Left renal pelvis (tissue), 4 donors: ENCODE data around the gene MEIOSIN. TPM values are rescaled to one million over a fixed set of nuclear protein-coding genes. Genes with fewer than 3 reads are reported as not detected.
A peak's percentile ranks its signal among the peaks of the same experiment; 100 is the strongest.

ENCODE experiments used
- DNase-seq, 4 donors: peaks; one replicate each; pipeline ENCODE4 v3.0.0-alpha.2; 2013; ENCODE audit warnings: low read depth in 4 of 4, low spot score in 3 of 4
- polyA plus RNA-seq, 4 donors: library from polyadenylated mRNA; unstranded; fragments of 120-200 nt; gene quantifications; one replicate each; pipeline ENCODE4 v1.2.1, GENCODE V29; 2013; ENCODE audit not compliant: insufficient read length in 4 of 4

Gene MEIOSIN
- polyA plus RNA-seq, 4 donors: not detected

DNA sequence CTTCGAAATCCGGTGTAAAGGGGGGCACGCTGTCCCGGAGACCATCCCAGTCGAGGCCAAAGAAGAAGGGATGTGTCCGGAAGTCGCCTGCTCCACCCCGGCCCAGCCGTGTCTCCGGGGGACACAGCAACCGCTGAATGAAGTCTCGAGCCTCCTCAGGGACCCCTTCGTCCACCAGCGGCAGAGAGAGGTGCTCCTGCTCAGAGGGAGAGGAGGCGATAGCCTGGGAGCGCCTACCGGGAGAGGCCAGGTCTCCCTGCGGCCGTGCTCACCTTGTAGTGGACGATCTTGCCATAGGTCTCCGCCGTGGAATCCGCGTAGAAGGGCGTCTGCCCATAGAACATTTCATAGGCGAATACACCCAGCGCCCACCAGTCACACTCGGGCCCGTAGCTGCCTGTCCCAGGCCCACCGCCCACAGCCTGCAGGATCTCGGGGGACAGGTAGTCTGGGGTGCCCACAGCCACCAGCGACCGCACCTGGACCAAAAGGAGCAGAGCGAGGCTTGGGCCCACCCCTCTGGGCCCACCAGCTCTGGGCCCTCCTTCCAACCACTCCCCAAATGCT lies 44.2 kb downstream of the MEIOSIN start:
- no peak for DNase-seq

DNA sequence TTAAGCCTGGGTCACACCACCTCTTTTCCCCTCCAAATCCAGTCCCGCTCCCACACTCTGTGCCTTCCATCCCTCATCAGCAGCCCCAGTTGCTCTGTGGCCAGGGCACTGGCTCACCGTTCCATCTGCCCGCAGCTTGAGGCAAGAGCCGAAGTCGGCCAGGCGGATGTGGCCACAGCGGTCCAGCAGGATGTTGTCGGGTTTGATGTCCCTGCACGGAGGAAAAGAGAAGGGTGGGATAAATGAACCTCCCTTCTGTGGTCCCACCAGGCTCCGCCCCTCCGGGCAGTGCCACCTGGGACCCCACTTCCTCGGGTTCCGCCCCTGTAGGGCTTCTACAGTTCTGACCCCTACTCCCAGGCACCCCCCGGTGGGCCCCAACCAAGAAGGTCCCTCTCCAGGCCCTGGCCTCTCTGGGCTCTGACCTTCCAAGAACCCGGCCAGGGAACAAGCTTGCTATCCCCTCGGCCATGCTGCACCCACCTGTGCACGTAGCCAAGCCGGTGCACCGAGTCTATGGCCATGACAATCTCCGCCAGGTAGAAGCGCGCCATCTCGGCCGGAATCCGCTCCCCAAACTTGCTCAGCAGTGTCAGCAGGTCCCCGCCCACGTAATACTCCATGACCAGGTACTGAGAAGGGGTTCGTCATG lies 44.9 kb downstream of the MEIOSIN start:
- DNase-seq: no peak

DNA sequence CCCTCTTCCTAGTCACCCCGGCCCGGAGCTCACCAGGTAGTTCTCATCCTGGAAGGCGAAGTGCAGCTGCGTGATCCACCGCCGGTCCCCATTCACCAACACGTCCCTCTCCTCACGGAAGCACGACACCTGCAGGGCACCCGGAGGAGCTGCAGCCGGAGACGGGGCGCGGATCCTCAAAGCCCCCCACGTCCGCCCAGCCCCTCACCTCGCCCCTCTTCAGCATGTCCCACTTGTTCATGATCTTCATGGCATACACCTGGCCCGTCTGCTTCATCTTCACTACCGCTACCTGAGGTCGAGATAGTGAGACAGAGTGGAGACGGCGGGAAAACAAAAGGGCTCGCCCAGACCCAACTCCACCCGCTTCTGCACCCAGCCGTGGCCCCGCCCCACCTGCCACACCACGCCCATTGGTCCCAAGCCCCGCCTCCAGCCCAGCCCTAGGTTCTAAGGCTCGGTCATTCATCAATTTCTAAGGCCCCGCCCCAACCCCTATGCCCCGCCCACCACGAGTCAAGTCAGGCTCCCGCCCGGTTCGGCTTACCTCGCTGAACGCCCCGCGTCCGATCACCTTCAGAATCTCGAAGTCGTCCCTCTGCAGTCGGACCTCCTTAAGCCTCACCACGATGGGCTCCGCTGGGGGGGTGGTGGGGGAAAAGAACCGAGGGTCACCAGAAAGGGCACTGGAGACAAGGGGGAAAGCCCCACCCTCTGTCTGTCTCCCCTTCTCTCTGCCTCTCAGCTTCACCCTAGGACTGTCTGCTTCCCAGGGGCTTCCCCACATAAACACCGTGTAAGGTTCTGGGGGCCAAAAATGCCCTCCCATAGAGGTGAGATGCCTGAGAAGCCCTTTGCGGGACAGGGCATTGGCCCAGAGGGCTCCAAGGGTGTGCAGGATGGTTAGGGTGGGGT lies 46.2 kb downstream of the MEIOSIN start:
- peak in 1 of 4 donors; percentile 58 for DNase-seq

DNA sequence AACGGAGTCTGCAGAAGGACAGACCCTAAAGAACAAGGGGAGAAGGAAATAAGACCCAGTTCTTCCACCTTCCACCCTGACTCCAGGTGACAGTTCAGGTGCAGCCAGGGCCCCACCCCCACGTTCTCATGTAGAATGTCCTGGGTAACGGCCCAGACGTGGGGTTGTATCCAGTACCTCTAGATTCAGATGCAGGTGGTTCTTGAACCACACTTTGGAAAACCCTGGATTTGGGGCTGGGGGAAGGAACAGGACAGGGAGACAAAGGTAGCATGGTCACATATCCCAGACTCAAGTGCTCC lies 46.9 kb downstream of the MEIOSIN start:
- DNase-seq: no peak

DNA sequence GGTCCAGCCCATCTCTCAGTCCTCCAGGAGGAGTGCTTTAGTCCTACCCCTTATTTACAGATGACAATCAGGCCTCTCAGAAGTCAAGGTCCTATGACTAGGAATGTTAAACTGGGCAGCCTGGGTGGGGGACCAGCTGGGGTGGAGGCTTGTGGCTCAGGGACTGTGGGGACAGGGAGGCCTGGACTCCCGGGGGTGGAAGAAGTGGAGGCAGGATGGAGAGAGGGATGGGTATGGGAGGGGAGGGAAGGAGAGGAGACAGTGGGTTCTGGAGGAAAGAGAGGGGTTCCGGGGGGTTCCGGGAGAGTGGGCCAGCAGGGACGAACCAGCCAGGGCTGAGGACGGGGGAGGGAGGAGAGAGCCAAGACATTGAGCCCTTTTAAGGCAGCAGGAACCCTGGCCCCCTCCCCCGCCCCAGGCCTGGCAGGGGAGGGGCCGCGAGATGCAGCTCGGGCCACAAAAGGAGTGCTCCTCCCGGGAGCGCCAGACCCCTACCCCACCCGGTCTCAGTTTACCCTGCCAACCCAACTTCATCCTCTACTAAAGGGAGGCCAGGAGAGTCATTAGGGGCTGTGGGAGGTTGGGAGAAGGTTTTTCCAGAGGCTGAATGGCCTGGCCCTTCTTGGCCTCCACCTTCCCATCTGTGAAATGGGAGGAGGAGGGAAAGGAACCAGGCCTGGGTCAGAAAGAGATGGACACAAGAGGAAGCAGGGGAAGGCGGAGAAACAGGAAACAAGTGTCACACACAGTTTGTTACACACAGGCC lies 47.4 kb downstream of the MEIOSIN start:
- DNase-seq: no peak

DNA sequence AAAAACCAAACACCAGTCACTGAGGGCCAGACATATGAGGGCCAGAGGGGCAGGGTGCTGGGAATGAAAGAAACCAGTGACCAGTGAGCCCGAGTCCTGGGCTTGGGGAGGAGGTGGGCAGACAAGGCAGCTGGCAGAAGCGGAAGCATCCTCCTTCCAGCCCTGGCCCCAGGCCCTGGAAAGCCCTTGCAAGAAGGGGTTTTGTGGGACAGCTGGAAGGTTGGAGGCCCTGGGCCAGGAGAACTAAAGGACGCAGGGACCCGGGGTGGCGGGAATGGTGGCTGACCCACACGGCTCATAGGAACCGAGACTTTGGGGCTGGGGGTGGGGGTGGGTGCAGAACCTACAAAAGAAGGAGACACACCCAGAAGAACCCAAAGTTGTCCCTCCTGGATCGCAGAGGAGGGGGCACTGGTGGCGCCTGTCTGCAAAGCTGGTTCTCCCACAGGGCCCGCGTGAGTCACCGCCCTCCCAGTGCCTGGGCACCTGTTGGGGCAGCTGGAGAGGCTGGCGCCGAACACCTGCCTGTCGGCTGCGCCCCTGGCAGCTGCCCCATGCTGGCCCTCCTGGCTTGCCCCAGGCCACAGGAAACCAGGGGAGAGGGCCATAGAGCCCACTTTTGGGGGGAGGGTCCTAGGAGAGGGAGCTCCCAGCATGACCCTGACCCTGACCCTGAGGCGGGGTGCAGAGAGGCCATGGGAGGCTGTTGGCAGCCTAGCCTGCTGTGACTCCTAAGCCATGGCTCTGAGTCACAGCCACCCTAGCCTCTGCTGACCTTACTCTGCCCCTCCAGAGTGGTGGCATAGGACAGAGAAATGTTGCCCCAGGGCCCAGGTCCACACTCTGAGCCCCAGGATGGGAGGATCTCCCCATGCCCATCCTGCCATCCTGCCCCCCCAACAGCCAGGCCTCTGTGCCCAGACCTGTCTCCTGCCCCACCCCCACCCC lies 48.2 kb downstream of the MEIOSIN start:
- no peak for DNase-seq

DNA sequence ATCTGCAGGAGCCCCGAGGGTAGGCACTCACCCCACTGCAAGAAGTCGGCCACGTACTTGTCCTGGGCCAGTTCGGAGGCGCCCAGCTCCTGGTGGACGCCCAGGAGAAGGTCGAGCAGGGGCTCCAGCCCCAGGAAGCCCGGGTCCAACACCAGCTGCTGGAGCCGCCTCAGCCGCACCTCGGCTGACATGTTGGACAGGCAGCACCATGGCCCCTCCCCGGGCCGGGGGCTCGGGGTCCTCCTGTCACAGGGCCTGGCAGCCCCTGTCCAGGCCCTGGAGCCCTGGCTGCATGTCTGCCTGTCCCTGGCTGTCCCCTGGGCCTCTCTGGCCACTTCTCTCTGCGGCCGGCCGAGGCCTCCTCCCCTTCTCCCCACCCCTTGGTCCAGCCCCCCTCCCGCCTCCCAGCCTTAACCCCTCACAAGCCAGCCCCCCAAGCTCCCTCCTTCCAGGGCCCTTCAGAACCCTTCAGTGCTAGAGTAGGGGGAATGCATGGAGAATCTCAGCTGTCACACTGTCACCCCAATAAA lies 49.0 kb downstream of the MEIOSIN start, which contains the start of gene DMPK:
TSS of gene DMPK (minus strand) at position 329 of the 530 bp plus-strand sequence. CDS start at position 191, 138 bp downstream.
- no peak for DNase-seq

DNA sequence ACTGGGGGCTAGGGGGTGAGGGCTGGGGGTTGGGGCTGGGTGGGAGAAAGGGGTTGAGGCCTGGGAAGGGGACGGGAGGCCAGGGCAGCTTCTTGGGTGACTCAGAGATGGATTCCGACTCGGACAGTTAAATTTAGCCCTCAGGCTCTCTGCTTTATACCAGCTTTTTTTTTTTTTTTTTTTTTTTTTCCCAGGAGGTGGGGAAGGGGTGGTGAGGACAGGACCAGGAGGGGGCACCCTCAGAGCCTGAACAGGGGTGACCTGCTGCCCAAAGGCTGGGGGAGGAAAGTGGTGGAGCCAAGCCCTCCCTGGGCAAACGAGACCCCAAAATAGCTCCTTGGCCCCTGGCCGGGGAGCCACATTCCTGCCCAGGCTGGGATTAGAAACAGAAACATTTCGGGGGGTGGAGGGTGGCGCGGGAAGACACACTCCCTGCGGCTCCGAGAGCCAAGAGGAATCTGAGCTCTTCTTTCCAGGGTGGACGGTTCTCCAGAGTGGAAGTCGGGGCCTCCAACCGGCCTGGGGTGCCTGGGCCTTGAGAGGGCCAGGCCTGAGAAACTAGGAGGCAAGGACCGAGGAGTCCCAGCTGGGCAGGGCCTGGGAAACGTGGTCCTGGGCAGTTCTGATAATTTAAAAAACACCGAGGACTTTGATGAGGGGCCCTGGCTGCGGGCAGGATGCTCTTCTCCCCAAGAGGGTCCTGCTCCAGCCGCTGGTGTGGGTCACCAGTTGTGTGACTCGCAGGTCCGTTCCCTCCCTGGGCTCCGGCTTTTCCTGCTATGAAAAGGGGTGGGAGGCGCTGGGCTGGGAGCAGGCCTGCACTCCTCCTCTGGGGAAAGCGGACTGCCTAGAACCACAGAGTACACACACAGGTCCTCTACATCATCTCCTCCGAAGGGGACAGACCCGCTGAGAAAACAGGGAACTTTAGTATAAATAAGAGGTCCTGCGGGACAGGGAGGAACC lies 49.9 kb downstream of the MEIOSIN start:
- DNase-seq: no peak

DNA sequence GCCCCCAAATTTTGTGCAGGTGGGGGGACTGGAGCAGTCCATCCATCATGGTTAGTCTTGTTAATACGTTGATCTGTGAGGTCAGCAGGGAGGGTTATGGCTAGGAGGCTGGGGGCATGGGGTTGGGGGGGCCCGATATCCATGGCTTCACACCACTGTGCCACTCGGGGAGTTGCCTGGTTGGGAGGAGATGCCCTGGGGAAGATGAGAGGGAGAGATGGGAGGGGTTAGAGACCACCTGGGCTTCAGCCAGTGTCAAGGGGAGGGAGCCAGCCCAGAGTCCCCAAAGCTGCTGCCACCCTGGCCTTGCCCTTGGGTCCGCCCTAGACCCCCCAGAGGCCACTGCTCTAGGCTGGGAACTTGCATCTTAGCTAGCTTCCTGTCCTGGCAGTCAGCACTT lies 50.9 kb downstream of the MEIOSIN start:
- DNase-seq: no peak

DNA sequence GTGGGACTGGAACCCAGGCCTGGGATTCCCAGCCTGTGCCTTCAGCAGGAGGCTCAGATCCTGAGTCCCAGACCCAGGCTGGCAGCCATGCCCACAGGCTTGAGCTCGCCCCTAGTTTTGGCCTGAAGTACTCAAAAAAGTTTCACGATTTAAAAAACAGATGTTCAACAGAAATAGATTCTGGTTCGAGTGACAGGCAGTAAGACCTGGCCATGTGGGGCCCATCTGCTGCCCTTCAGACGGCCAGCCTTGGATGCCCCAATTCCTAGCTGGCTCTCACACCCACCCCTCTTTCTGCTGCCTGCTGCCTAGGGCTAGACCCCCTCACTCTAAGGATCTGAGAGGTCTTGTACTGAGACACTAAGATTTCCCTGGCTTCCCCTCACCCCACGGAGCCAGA lies 51.9 kb downstream of the MEIOSIN start:
- no peak for DNase-seq

DNA sequence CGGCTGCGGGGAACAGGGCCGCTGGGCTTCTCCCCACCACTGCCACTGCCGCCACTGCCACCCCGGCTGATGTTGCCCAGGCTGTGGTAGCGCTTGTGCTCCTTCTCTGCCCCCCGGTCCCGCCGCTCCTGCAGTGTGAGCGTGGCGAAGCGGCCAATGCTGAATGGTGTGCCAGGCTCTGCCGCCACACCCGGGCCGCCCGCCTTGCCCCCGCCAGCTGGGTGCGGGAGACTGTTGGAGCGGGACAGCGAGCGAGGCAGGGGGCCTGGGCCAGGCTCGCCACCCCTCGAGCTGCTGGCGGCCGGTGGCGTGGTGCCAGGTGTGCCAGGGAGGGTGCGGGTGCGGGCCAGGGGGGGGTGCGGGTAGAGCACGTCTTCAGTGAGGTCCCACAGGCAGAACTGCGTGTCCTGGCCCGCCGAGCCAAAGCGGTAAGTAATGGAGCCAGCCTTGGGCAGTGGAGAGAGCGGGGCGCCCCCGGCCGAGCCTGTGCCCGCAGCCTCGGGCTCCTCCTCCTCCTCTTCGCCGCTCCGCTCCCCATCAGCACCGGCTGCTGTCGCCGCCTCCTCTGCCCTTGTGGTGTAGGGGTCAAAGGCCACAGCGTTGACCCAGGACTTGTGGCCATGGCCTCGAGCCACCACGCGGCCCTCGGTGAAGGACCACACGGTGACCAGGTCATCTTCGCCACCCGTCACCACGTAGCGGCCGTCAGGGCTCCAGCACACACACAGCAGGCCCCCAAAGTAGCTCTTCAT lies 52.7 kb downstream of the MEIOSIN start:
- DNase-seq: no peak

DNA sequence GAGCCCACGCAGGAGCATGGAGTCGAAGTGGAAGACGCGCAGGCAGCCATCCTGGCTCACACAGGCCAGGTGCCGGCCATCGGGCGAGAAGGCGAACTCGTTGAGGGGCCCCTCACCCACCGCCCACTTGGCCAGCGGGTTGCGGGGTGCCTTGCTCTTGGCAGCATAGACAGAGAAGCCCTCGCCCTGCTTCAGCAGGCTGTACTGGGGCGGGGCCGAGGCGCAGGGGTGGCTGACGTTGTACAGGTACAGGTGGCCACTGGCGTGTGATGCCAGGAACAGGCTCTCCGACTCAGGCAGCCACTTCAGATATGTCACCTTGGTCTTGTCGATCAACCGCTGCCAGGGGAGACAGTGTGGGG lies 53.3 kb downstream of the MEIOSIN start:
- DNase-seq: no peak

DNA sequence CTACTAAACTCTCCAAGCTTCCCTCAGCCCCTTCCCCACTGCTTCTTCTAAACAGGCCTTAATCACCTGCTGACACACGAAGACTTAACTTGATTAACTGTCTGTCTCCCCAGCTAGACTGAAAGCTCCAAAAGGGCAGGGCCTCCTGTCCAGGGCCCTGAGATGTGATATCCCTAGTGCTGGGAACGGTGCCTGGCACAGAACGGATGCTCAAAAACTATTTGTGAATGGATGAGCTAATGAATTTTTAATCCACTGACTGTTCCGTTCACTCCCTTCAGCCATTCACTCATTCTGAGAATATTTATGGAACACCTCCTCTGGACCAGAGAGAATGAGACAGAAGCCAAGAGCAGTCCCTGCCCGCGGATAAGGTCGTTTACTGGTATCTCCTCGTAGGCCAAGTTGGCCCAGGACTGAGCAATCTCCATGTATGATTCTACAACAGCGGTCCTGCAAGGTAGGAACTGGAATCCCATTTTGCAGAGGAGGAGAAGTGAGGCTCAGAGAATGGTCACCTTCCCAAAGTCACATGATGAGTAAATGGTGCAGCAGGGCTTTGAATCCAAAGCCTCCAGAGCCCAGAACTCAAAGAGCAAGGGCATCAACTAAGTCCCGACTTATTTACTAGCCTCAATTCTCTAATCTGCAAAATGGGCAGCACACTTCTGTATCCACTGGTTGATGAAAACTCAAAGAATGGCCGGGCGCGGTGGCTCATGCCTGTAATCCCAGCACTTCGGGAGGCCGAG lies 56.0 kb downstream of the MEIOSIN start:
- no peak for DNase-seq

DNA sequence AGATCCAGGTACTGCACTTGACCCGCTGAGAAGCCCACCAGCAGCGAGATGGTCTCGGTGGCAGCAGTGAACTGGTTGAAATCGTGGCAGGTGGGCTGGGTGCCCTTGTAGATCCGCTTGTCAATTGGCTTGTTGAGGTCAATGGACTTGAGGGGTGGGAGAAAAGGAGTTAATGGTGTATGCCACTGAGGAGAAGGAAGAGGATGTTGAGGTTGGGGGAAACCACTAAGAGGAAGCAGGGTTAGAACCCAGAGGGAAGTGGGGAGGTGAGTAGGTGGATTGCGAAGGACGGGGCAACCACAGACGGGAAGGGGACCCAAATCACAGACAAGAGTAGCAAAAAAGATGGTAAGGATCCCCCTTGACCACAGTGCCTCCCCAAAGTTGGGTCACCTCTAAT lies 57.7 kb downstream of the MEIOSIN start:
- no peak for DNase-seq

DNA sequence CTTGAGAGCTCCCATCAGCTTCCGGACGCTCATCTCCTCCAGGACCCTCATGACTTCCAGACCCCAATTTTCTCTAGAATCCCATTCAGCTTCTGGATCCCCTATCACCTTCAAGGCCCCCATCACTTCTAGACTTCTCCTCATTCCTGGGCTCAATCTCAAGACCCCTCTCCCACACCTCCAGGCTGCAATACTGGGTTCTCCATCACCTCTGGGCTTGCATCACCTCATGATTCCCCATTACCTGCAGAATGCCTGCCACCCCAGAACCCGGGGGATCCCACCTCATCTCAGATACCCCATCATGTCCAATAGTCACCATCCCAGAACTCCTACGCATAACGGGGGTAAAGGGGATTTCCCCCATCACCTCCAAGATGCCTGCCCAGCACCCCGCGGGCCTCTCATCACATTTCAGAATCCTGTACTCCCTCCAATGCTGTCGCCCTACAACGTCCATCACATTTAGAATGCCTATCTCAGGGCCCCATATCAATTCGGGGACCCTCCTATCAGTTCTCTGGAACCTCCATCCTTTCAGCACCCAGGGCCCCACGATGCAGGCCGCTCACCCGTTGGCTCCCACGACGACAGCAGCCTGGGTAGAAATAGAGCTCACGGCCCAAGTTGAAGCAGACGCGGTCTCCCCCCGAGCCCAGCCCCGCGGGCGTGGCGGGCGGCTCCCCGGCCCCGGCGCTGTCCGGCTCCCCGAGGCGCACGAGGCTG lies 58.7 kb downstream of the MEIOSIN start:
- DNase-seq: no peak

DNA sequence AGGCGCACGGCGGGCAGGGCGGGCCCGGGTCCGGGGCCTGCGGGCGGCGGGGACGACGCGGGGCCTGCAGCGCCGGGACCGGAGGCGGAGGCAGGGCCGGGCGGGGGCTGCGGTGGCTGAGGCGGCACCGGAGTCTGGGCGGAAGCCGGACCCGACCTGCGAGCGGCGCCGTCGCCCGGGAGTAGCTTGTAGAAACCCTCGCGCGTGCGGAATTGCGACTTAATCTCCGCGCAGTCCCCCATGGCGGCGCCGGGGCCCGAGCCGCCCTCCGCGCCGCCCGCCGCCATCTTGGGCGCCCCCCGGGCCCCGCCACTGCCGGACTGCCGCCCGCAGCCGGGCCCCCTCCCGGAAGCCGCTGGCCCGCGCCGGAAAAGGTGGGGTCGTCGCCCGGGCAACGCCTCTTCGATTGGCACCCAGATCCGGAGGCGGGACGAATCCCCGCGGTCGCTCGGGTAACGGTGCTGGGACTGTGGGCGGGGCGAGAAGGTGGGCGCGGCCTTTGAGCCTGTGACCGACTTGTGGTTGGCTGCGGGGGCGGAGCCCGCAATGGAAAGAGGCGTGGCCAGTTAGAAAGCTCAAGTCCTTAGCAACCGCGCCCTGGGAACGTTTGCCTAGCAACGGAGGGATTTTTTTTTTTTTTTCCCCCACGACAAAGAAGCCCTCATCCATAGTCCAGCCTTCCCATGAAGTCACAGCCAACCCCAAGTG lies 59.4 kb downstream of the MEIOSIN start, which contains the start of gene DMWD:
TSS of gene DMWD (minus strand) at position 376 of the 708 bp plus-strand sequence. CDS start at position 287, 89 bp downstream.
- peak; percentile 95 to 98 (median 97) for DNase-seq
